GM11168 (cell line): ENCODE data around the gene KRTAP5-5.
"Not testable (repeated sequence)": the region's sequence is repeated elsewhere in the genome, so short reads cannot be mapped to it uniquely, and the experiment has no call there.

ENCODE experiments used
- in situ Hi-C: fragments of 300-500 bp; cut with MboI; formaldehyde crosslinking; loops from one replicate; pipeline ENCODE4 v1.12.0; 2022; ENCODE audit warnings: low sequenced_read_pairs; ENCODE audit not compliant: unreplicated experiment

The KRTAP5-5 gene

DNA sequence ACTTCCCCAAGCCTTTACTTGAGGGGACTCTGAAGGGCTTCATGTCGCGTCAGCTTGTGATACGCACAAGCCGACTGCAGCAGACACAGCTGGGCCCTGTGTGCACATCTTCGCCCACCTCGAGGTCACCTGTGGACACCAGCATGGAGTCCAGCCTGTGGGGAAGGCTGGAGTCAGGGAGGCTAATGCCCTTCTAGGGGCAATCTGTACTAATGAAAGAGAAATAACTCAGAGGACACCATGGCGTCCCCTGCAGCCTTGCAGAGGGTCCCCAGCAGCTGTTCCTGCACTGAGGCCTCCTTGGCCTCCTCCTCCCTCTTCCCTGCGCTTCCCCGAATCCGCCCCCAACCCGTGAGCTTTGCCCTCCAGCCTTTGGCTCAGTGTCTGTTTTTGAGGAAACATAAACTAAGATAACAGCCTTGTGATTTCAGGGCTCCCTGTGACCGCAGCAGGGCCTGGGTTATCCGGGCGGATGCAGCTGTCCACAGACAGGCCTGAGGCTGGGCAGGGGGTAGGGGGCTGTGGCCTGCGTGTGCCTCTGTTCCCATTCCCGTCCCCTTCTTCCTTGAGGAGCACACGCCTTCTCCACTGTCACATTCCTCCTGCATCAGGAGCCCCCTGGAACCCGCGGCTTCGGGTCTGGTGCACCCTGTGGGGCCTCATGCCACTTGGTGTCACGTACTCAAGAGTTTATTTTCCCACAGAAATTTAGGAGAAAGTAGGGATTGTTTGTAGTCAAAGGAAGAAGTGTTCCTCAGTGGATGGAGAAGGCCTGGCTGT, 25.0 kb downstream of the KRTAP5-5 start:
- in situ Hi-C loops, result no loop called here

DNA sequence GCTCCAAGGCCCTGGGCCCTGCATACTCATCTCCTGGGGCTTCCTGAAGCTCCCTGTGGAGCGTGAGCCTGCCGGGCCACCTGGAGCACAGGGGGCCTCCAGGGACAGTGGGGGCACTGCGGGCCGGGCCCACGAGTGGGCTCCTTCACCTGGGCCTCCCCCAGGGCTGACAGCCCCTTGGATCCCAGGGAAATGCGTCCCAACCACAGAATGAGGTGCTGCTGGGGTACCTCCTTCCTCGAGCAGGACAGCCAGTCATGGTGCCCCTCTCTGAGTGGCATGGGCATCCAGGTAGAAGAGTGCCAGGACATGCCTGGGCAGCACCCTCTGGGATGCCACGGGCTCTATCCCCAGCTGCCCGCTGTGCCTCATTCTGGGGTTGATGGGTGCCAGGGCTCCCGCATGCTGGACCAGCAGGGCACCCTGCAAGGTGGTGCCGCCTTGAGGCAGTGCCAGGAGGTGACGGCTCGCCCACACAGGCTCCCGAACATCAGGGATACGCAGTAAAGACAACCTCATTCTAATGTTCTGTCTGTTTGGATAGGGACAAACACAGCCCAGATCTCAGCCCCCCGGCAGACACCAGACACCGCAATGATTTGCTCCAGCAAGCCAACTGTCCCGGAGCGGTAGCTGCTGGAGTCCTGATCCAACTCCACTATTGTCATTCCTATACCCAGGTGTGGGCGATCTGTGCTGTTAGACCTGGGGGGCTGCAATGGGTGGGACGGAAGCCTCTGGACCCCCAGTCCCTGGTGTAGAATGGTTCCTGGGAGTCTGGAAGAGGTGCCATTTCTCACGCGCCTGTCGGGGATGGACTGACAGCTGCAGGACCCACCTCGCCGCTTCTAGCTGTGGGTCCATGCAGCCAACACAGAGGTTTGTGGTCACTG, 25.8 kb downstream of the KRTAP5-5 start:
- in situ Hi-C loops, result no loop called here

DNA sequence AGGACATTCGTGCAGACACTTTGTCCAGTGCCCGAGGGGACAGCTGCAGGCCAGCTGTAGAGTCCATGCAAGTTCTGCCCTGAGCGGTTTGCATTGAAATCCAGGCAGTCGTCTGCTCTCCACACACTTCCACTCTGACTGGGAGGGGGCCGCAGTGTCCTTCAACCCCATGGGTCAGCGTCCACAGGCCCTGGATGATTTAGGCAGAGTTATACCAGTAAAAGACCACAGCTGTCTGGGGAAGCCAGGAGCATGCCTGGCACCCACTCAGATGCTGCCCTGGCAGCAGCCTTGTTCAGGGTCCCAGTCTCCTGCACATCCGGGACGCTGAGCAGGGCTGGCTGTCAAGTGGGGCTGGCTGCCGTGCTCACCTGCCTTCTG, 26.5 kb downstream of the KRTAP5-5 start:
- in situ Hi-C loops, result no loop called here

DNA sequence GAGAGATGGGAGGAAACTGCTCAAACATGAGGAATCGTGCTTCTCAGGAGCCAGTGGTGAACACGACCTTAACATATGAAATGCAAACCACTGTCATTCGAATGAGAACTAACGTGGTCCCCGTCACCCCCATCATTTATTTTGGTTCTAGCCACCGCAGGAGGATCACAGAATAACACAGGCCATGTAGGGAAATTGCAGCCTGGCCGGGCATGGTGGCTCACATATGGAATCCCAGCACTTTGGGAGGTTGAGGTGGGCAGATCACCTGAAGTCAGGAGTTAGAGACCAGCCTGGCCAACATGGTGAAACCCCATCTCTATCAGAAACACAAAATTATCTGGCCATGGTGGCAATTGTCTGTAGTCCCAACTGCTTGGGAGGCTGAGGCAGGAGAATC, 27.1 kb downstream of the KRTAP5-5 start:
- in situ Hi-C loops, result no loop called here

DNA sequence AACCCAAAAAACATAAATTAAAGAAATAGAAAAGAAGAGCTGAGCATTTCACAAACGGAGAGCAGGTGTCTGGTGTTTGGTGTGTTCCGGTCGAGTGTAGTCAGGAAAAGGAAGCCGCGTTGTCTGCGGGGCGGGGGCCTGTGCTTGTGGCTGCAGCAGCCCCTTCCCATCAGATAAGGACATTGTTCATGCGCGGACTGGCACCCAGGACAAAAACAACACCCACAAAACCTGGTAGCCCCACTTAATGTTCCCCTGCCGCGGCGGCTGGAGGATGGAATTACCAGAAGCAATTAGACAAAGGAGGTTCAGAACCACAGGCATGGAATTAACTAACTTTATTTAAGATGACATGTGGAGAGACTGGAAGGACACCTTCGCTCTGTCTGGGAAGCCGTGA, 29.9 kb downstream of the KRTAP5-5 start:
- in situ Hi-C loops, result no loop called here

DNA sequence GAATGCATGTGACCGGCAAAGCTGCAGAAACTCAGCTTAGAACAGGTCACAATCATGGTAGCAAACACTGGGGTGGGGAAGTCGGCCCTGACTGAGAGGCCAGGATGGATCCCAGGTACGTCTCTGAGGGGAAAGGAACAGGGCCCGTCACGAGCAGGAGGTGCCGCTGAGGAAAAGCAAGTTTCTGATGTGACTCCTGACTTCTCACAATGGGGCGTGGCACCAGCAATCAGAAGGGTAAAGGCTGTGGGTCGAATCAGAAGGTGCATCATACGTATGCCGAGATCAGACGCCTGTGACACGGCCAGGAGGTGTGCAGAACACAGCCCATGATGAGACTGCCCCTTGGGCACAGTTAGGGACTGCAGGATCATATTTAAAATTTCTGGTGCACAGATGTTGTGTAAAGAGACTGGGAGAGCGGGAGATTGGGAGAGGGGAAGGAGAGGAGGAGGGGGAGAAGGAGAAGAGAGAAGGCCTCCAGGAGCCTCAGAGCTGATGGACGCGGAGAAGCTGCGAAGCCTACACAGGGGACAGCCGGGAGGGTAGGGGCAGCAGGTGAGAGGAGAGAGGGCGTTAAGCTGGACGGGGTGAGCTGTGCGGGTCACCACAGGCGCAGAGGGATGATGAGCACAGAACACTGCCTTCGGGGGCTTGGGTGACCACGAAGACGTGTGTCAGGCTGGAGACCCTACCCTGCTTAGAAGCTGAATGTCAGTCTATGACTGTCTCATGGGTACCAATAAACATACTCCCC, 30.7 kb downstream of the KRTAP5-5 start:
- in situ Hi-C loops, result no loop called here

DNA sequence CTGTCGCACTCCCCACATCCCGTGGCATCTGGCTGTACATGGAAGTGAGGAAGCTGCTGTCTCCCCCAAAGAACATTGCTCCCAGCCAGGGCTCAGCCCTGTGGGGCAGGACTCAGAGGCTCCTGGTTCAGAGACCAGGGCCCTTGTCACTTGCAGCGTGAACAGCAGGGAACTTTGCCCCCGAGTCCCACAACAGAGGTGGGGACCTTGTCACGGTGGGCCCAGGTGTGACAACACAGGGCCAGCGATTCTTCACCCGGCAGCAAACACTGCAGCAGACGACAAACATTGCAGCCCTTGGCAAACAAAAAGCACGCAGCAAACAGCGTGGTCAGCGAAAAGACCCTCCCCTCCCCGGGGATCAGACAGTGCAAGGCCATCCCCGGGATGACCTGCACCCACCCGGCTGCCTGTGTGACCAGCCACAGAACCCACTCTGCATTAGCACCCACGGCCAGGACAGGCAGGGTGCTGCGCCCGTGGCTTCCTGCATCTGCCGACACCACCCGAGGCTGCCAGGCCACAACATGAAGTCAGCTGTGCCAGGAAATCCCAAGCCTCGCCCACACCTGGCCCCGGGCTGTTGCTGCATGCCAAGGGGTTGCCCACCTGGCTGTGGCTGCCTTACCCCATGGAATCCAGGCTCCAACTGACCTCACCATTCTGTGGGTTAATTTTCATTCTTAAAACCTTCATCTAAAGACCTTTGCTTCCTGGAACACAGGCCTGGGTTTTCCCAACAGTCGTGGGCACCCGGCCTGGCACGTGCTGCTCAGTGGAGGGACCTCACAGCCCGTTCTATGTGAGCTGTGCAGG, 32.1 kb downstream of the KRTAP5-5 start:
- in situ Hi-C loops, result not testable (repeated sequence)

DNA sequence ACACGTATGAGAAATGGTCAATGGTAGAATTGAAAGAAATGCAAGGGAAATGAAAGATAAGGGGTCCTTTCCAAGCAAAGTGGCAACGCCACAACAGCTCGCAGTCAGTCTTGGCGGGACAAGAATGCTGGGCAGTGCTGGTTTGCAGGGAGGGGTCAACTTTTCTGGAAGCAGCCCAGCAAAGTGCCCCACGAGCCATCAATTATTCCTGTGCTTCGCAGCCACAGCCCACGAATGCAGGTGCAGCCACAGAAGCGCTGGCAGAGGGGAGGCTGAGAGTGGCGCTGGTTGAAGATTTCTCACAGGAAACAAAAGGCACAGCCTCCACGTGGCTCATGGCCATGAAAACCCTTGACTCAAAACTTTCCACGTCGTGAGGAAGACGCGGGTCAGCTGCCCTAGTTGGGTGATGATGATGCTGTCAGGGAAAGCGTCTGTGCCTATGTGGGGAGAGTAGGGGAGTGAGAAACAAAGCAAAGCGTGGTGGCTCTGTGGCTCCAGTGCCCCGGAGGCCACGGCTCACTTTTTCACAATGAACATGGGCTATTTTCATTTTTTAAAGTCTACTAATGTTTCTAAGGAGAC, 33.2 kb downstream of the KRTAP5-5 start:
- in situ Hi-C loops, result not testable (repeated sequence)

DNA sequence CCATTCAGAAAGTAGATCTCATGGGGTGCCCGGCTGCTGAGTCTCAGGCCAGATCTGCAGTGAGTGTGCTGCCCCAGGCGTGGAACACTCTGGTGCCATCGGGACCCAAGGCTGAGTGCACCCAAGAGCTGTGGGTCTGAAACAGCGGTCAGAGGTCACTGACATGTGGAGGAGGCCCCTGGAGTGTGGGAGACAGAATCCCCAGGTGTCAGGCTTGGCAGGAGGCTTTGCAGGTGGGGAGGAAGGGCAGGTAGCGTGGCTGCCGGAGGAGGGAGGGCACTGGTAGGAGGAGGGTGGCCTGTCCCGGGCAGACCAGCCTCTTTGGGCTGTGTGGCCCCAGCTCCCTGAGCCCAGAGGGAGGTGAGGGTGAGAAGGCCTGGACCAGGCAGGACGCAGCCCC, 35.7 kb downstream of the KRTAP5-5 start:
- in situ Hi-C loops, result no loop called here

DNA sequence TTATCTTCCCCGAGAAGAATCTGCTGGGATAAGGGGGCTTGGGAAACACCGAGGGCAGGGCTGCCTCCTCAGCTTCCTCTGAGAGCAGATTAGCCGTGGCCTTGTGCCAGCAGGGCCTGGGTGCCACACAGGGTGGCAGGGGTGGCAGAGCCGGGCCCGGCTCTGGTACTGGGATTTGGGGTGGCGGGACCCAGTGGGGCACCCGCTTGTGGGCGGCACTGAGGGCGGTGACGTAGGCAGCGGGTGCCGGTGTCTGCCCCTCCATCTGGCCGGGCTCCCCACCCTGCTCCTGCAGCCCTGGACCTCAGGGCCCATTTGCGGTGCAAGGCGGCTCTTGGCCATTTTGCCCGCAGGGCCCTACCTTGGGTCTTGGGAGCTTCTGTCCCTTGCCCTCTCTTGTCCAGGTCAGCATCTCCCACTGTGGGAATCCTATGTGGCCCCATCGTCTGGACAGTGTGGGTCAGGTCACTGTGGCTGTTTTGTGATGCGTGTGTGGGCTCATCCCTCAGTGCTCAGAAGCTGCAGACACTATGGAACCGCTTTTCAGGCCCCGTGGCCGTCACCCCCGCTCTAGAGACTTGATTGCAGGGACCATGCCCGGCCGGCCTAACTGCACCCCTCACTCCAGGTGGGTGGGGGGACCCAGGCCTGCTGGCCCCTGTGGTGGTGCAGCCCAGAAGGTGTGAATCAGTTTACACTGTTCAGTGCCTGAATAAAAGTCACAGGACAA, 37.7 kb downstream of the KRTAP5-5 start:
- in situ Hi-C loops, result no loop called here

DNA sequence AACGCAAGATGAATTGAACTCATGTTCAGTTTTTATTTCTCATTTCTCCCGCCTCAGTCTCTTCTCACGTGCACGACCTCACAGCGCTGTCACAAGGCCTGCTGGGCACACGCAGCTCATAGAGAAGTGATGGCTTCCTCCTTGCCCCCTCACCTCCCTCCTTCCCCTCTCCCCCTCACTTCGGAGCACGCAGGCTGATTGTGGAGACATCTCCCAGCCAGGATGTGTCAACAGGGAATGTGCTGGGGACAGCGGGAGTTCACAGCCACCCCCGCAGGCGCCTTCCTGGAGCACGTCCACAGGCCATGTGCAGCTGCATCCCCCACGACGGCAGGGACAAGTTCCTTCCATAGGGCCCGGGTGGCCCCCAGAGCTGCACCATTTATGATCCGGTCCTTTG, 38.3 kb downstream of the KRTAP5-5 start:
- in situ Hi-C loops, result no loop called here

DNA sequence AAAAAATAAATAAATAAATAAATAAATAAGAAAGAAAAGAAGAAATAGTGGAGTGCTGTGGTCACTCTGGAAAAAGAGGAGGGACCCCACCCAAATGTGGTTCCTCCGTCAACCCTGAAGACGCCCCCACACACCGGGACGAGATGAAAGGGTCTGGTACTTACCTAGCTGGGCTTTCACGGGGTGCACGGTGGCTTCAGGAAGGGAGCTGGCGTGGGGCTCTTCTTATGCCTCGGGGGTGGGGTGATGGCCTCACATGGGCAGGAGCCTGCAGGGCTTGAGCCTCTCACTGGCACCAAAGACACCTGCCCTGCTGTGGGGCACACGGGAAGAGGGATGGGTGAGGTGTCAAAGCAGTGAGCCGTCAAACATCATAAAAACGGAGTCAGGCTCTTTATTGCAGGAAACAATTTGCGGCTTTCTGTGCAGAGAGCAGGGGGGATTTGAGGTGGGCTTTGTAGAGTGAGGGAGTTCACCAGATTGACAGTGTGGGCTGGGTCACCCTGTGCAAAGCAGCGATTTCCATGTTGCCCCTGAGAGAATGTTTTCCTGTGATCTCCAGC, 39.4 kb downstream of the KRTAP5-5 start:
- in situ Hi-C loops, result no loop called here

DNA sequence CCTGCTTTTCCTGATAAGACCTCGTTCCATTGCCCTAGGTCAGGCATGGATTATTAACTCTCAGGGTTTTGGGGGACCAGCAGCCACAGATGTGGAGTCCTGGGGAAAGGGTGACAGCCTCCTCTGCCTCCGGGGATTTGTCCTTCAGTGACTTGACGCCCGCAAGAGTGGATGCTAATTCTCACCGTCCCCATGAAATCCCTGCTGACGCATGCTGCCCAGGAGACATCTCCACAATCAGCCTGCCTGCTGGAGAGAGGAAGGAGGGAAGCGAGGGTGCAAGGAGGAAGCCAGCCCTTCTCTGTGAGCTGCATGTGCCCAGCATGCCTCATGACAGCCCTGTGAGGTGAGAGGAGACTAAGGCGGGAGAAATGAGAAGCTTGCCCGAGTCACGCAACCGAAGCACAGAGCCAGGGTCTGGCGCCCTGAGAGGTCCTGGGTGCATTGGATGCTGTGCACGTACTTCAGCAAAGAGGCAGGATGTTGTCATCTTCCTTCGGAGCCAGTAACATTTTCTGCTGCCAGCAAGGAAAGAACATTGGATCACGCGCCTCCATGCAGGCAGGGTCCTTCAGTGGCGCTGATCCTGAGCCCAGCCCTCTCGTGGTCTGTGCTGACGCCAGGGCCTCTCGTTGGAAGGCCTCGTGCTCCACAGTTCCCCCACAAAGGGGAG, 40.1 kb downstream of the KRTAP5-5 start:
- in situ Hi-C loops, result no loop called here

DNA sequence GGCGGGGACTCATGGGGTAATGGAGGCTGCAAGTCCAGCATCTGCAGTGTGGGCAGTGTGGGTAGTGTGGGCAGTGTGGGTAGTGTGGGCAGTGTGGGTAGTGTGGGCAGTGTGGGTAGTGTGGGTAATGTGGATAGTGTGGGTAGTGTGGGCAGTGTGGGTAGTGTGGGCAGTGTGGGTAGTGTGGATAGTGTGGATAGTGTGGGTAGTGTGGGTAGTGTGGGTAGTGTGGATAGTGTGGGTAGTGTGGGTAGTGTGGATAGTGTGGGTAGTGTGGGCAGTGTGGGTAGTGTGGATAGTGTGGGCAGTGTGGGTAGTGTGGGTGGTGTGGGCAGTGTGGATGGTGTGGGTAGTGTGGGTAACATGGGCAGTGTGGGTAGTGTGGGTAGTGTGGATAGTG, 40.9 kb downstream of the KRTAP5-5 start:
- in situ Hi-C loops, result not testable (repeated sequence)

DNA sequence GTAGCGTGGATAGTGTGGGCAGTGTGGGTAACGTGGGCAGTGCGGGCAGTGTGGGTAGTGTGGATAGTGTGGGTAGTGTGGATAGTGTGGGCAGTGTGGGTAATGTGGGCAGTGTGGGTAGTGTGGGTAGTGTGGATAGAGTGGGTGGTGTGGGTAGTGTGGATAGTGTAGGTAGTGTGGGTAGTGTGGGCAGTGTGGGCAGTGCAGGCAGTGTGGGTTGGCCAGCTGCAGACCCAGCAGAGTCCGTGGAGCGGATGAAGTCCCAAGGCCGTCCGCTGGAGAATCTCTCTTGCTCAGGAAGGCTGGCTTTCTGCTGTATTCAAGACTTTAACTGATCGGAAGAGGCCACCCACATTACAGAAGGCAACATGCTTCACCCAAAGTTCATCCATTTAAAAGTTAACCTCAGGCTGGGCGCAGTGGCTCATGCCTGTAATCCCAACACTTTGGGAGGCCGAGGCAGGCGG, 41.4 kb downstream of the KRTAP5-5 start:
- in situ Hi-C loops, result no loop called here

DNA sequence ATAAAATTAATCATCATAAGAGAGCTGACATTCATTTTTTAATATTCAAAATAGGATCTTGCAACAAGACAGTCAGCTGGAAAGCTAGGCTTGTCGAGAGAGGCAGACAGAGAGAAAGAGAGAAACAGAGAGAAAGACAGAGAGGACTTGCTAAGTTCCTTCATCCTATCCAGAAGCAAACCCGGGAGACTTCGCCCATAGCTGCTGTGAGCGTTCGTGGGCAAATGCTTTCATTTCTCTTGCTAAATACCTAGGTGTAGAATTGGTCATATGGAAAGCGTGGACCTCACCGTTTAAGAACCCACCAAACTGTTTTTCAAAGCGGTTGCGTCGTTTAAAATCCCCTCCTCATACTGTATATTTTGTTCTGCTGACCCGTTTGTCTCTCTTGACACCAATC, 42.1 kb downstream of the KRTAP5-5 start:
- in situ Hi-C loops, result no loop called here

DNA sequence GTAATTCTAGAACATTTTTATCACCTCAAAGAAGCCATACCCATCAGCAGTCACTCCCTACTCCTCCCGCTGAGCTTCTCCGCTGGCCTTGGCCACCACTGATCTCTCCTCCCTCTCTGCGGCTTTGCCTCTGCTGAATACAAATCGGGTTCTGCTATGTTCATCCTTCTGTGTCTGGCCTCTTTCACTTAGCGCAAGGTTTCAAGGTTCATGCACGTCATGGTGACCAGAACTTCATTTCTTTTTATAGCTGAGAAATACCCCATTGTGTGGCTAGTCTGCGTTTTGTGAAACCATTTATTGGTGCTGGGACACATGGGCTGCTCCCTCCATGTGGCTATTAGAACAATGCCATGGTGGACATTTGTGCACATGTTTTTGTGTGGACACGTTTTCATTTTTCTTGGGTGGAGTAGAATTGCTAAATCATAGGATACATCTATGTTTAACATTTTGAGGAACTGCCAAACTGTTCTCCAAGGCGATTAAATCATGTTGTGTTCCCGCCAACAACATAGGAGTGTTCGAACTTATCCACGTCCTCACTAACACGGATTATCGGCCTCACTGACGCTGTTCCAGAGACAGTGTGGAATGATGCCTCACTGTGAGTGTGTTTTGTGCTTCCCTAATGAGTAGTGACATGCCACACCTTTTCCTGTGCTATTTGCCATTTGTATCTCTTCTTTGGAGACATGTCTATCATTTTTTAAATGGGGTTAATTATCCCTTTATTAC, 43.2 kb downstream of the KRTAP5-5 start:
- in situ Hi-C loops, result no loop called here
